ENCODE data around the gene PNMT. TPM values are rescaled to one million over a fixed set of nuclear protein-coding genes. Genes with fewer than 3 reads are reported as not detected.

Gene PNMT
- total RNA-seq, 2 experiments from 2014 or later, result not detected

DNA sequence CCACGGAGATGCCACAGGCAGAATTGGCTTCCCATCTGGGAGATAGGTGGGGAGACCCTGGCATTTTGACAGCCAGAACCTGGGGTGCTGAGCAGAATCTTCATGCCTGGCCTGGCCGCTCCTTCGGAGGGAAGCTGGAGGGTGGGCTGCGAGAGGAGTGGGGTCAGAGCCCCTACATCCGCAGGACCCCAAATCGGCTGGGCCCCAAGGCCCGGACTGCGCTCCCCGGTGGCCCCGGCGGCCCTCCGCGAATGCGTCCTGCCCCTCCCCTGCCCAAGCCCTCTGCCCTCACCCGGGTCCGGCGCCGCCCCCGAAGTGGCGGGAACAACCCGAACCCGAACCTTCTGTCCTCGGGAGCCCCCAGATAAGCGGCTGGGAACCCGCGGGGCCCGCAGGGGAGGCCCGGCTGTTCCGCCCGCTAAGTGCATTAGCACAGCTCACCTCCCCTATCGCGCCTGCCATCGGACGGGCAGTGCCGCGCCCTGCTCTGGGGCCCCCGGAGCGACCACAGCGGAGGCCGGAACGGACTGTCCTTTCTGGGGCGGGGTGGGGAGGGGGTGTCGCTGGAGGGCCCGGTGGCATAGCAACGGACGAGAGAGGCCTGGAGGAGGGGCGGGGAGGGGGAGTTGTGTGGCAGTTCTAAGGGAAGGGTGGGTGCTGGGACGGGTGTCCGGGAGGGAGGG is 850 bp upstream of the PNMT start:
- Mint-ChIP-seq H3K27ac (no peak overlapping the region), H3K4me3 (peak overlapping the region; percentile 62)

DNA sequence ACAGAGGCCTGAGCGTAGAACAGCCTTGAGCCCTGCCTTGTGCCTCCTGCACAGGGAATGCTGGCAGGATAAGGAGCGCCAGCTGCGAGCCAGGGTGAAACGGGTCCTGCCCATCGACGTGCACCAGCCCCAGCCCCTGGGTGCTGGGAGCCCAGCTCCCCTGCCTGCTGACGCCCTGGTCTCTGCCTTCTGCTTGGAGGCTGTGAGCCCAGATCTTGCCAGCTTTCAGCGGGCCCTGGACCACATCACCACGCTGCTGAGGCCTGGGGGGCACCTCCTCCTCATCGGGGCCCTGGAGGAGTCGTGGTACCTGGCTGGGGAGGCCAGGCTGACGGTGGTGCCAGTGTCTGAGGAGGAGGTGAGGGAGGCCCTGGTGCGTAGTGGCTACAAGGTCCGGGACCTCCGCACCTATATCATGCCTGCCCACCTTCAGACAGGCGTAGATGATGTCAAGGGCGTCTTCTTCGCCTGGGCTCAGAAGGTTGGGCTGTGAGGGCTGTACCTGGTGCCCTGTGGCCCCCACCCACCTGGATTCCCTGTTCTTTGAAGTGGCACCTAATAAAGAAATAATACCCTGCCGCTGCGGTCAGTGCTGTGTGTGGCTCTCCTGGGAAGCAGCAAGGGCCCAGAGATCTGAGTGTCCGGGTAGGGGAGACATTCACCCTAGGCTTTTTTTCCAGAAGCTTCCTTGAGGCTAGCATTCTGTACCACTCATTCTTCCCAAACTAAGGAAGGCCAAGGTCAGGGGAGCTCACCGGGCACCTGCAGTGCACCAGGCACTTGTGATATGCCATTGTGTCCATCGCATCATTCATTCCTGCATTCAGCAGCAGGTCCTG is 1.9 kb downstream of the PNMT start:
- H3K27ac Mint-ChIP-seq, result no peak overlapping the region
- DNase-seq, result no peak
- peaks cover 3% of the 10 kb centered on the region for H3K4me1 Mint-ChIP-seq
- H3K4me3 Mint-ChIP-seq, result no peak overlapping the region
- no peaks in the 10 kb centered on the region for H3K36me3 Mint-ChIP-seq
- H3K9me3 Mint-ChIP-seq, result no peaks in the 10 kb centered on the region
- peaks cover 24% of the 10 kb centered on the region for H3K27me3 Mint-ChIP-seq

More for the DNA sequence above, 850 bp upstream of the PNMT start:
- H3K4me1 Mint-ChIP-seq, result peaks cover 3% of the 10 kb centered on the region
- no peak for DNase-seq
- H3K36me3 Mint-ChIP-seq, result no peaks in the 10 kb centered on the region
- H3K27me3 Mint-ChIP-seq, result peaks cover 24% of the 10 kb centered on the region
- H3K9me3 Mint-ChIP-seq, result no peaks in the 10 kb centered on the region

DNA sequence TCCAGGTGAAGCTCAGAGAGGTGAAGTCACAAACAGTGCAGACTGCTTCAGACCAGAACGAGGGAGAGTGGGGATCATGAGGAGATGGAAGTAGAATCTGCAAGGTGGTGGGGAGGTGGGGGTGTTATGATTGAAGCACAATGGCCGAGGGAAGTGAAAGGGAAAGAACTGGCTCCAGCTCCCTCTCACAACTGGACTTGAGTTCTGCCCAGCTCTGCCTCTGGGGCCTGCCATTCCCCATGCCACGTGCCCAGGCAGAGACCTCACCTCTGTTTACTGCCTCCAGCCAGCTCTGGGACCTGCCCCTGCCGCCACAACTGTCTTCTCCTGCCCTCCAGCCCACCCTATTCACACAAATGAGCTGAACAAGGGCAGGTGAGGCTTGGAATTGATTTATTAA is 2.5 kb downstream of the PNMT start:
- no peaks in the 10 kb centered on the region for H3K9me3 Mint-ChIP-seq
- no peaks in the 10 kb centered on the region for H3K36me3 Mint-ChIP-seq
- peaks cover 4% of the 10 kb centered on the region for H3K4me1 Mint-ChIP-seq
- no peak for DNase-seq
- no peak overlapping the region for H3K4me3 Mint-ChIP-seq
- peaks cover 24% of the 10 kb centered on the region for H3K27me3 Mint-ChIP-seq
- no peak overlapping the region for H3K27ac Mint-ChIP-seq

DNA sequence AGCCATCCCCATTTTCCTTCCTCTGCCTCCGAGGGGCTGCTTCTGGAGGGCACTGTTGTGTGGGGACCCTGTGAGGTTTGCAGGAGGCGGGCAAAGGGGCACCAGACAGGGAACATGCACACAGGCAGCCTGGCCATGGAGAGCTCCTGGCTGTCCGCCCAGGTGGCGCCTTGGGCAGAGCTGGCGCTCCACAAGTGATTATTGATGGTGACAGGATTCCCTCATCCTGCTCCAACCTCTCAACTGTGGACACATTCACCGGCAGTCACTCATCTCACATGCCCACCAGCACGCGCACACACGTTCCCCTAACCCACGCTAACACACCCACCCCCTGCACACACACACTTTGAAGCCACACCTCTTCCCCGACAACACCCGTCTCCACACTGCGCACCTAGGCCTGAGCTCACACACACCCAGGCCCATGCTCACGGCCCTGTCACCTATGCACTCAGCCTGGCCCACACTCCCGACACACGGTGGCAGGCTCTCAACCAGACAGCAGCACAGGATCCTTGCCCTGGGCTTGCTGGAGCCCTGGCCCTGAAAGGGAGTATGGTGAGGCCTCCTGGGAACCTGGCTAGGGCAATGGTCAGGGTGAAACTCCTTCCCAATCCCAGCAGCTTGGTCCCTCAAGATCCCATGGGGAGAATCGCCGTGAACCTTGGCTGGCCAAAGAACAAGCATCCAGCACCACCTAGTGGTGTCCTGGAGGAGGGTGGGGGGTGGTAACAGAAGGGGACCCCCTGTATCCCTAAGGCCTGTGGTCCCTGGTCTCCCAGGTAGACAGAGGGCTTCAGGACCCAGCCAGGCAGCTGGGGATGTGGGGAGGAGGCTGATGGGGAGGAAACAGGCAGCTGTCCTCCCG is 3.6 kb downstream of the PNMT start:
- Mint-ChIP-seq H3K4me1 (peaks cover 14% of the 10 kb centered on the region), H3K27ac (no peak overlapping the region), H3K36me3 (no peaks in the 10 kb centered on the region), H3K9me3 (no peaks in the 10 kb centered on the region), H3K27me3 (peaks cover 15% of the 10 kb centered on the region), H3K4me3 (no peak overlapping the region)
- no peak for DNase-seq

DNA sequence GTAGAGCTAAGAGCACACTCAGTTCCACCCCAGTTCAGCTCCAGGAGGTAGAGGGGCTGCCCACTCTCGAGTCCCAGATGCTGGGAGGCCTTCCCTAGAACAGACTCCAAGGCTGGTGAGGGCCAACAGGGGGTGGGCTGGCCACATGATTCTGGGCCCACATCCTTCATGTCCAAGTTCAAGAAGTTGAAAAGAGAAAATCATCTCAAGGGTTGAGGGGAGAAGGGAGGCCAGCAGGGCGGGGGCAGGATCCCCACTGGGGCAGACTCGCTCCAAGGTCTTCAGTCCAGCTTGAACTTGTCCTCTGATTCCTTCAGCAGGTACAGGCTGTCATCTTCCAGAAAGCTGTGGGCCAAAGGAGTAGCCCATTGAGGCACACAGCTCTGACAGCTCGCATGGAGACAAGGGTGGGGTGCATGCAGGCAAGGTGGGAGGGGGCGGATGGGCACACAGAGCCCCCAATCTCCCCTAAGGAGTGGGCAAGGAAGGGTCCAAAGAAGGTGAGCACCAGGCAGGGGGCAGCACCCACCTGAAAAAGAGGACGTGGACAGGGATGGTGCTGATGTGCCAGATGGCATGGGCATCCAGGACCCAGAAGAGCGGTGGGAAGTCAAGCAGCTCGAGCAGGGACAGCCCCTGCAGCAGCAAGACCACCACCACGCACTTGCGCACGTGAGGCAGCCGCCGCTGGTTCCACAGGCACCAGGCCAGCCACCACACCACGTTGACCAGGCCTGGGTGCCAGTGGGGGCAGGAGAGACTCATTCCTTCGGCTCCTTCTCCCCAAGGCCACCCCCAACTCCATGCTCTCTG is 4.5 kb downstream of the PNMT start:
- H3K36me3 Mint-ChIP-seq, result no peaks in the 10 kb centered on the region
- H3K27me3 Mint-ChIP-seq, result peaks cover 11% of the 10 kb centered on the region
- peak overlapping the region; percentile 50 for H3K27ac Mint-ChIP-seq
- H3K9me3 Mint-ChIP-seq, result no peaks in the 10 kb centered on the region
- no peak overlapping the region for H3K4me3 Mint-ChIP-seq
- no peak for DNase-seq
- H3K4me1 Mint-ChIP-seq, result peaks cover 22% of the 10 kb centered on the region

DNA sequence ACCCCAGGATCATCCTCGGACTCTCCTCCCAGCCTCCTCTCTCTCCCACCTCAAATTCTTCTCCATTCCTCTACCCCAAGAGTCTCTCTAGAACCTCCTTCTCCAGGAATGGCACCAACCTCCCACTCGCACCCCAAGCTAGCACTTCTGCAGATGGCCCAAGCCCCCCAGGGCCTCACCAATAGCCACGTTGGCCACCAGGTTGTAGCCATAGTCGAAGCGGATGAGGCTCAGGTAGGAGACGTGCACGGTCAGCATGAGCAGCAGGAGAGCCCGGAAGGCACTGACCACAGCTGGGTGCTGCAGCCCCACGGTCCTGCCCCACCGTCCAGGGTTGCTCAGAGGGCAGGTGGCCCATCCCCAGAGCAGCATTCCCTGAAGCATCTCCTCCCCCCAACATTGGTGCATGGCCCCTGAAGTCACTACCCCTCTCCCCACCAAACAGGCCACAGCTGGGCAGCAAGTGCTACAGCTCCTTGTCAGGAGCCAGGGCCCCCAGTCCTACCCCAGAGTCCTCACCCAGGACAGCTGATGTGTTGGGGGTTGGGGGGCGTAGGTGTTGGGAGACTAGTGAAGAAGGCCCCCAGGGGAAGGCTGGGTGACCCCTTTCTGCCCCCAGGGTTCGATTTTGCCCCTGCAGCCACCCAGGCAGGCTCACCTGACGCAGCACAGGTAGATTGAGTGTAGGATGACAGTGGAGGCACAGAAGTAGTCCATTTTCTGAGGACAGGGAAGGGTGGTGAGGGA is 5.3 kb downstream of the PNMT start:
- no peak overlapping the region for H3K27ac Mint-ChIP-seq

DNA sequence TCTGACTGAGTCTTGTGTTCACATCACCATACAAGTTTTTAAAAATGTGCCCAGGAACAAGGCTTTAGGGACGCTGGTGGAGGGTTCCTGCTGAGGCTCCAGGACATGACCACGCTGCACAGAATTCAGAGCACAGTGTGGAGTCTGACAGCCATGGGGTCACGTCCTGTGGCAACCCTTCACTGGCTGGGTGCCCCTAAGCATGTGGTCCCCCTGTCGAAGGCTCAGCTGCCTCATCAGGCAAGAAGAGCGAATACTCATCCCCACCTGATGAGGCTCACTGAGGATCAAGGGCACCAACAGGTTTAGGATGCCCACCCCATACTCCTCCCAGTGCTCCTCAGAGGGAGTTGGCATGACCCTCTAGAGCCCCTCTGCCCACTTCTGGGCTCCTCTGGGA is 5.9 kb downstream of the PNMT start:
- H3K4me1 Mint-ChIP-seq, result peaks cover 35% of the 10 kb centered on the region
- H3K36me3 Mint-ChIP-seq, result no peaks in the 10 kb centered on the region
- no peak overlapping the region for H3K27ac Mint-ChIP-seq
- no peak for DNase-seq
- H3K9me3 Mint-ChIP-seq, result no peaks in the 10 kb centered on the region
- H3K4me3 Mint-ChIP-seq, result no peak overlapping the region
- H3K27me3 Mint-ChIP-seq, result peaks cover 3% of the 10 kb centered on the region

More for the DNA sequence above, 5.3 kb downstream of the PNMT start:
- no peak for DNase-seq
- Mint-ChIP-seq H3K4me1 (peaks cover 29% of the 10 kb centered on the region), H3K4me3 (no peak overlapping the region), H3K9me3 (no peaks in the 10 kb centered on the region), H3K27me3 (peaks cover 7% of the 10 kb centered on the region), H3K36me3 (no peaks in the 10 kb centered on the region)

- no peak for DNase-seq
- Mint-ChIP-seq H3K9me3 (no peaks in the 10 kb centered on the region), H3K4me1 (peaks cover 42% of the 10 kb centered on the region), H3K27ac (no peak overlapping the region), H3K36me3 (no peaks in the 10 kb centered on the region), H3K4me3 (no peak overlapping the region), H3K27me3 (no peaks in the 10 kb centered on the region)
These were observed 6.6 kb downstream of the PNMT start for GRCh38 chr17:39674702-39675389.

DNA sequence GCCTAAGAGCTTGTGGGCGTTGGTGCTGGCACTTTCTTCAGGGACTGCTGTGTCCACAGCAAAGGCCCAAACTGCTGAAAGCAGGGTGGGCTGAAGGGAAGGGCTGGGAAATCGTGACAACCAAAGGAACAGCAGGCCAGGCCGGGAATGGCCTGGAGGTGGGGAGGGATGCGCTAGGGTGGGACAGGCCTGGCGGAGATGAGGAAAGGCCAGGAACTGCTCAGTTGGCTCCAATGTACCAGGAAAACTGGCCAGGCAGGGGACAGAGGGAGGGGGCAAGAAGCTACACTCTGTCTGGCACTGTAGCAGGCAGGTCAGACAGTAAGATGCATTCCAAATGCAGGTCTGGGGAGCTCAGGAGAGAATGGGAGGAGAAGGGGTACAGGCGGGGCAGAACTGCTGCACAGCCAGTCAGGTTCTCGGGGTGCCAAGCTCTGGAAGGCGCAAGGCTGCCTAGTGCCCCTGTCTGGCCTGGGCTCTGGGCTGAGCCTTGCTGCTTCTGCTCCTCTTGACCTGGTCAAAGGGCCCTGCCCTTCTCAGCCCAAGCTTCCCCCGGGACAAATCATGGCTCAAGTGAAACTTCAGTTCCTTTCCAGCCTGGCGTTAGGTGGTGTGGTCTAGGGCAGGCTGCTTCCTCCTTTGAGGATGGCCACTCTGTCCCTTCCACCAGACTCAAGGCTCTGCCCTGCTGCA is 7.3 kb downstream of the PNMT start:
- Mint-ChIP-seq H3K27me3 (no peaks in the 10 kb centered on the region), H3K27ac (peak overlapping the region; percentile 36), H3K4me3 (no peak overlapping the region), H3K4me1 (peaks cover 49% of the 10 kb centered on the region), H3K36me3 (no peaks in the 10 kb centered on the region), H3K9me3 (no peaks in the 10 kb centered on the region)
- DNase-seq, result no peak

GRCh38 chr17:39676198-39676819 is 8.1 kb downstream of the PNMT start:
- Mint-ChIP-seq H3K9me3 (no peaks in the 10 kb centered on the region), H3K36me3 (no peaks in the 10 kb centered on the region), H3K4me3 (no peak overlapping the region), H3K4me1 (peaks cover 55% of the 10 kb centered on the region), H3K27ac (peak overlapping the region; percentile 36), H3K27me3 (no peaks in the 10 kb centered on the region)
- DNase-seq, result peak; percentile 59

DNA sequence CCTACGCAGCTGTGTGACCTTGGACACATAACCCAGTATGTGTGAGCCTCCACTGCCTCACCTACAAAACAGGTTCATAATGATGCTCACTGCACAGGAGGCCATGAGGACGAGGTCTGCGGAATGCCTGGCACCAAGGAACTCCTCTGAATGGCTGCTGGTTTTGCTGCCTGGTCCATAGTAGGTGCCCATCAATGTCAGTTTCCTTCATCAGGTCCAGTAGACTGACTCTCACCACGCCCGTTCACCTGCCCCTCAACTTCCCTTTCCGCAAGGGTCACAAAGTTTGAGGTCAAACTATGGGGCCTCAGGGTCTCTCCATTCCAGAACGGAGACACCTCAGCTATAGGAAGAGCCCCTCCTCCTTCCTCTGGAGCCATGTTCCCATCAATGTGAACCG is 8.8 kb downstream of the PNMT start:
- Mint-ChIP-seq H3K9me3 (no peaks in the 10 kb centered on the region), H3K36me3 (no peaks in the 10 kb centered on the region), H3K27ac (peak overlapping the region; percentile 51), H3K27me3 (no peaks in the 10 kb centered on the region), H3K4me1 (peaks cover 53% of the 10 kb centered on the region), H3K4me3 (no peak overlapping the region)
- no peak for DNase-seq

- peaks cover 53% of the 10 kb centered on the region for H3K4me1 Mint-ChIP-seq
- no peaks in the 10 kb centered on the region for H3K27me3 Mint-ChIP-seq
- H3K4me3 Mint-ChIP-seq, result no peak overlapping the region
- no peak for DNase-seq
- H3K36me3 Mint-ChIP-seq, result no peaks in the 10 kb centered on the region
- H3K9me3 Mint-ChIP-seq, result no peaks in the 10 kb centered on the region
- H3K27ac Mint-ChIP-seq, result no peak overlapping the region
These were observed 9.5 kb downstream of the PNMT start for GRCh38 chr17:39677542-39678339.

Data from activated naive CD8-positive, alpha-beta T cell treated with anti-CD3 and anti-CD28 coated beads for 36 hours (primary cell).